NCI-H69 (cell line): Measurements from ENCODE around the gene KCNH8.
"Not testable (repeated sequence)": the region's sequence is repeated elsewhere in the genome, so short reads cannot be mapped to it uniquely, and the experiment has no call there.

Source experiments
- DNase-seq: peaks from one replicate; lab custom pipeline; 2025; lab: John Stamatoyannopoulos, UW

Gene KCNH8

DNA sequence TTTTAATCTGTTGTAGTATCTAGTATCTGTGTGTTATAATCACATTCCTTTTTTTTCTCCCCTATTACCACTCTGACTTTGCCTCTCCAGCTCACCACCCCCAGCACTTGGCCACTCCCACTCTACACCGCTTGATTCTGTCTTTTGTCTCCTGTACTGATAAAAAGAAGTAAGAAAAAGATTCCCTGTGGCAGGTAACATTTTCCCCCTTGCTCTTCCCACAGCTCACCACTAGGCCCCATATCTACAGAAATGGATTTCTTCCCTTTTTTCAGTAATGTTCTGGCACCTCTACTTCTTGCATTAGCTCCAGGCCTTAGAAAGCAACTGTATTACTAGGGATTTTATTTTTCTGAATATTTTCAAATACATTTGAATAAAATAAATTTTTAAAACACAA is 25.6 kb downstream of the KCNH8 start:
- DNase-seq: peak; percentile 59

DNA sequence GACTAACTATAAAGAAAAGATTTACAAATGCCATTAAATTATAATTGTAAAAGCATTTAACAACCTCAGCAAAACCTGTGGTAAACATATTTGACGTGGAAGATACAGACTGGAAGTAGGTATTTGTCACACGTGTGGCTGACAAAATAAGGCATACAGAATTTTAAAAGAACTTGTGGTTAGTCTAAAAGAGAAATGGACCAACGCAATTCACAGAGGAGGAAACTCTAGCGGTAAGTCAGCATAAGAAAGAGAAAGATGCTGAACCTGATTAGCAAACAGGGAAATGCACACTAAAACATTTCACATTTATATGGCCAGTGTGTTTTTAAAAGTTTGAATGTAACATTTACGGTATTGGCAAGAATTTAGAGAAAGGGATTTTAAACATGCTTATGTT is 35.3 kb downstream of the KCNH8 start:
- no peak for DNase-seq

DNA sequence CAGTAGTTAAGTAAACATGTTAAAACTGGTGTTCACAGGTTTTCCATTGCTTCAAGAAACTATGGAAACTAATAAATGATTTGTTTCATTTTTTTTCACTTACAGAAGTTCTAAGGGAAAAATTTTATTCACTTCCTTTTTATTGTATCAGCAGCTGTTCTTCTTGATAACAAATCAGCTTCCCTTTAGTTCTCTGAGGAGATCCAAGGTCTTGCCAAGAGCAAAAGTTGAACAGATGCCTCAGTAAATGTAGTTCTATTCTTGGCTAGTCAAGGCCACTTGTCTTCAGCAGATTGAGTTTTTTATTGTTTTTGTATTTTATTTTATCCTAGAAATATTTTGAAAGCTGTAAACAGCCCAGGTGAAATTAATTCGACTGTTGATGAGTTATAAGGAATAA is 41.8 kb downstream of the KCNH8 start:
- DNase-seq: peak; percentile 15

DNA sequence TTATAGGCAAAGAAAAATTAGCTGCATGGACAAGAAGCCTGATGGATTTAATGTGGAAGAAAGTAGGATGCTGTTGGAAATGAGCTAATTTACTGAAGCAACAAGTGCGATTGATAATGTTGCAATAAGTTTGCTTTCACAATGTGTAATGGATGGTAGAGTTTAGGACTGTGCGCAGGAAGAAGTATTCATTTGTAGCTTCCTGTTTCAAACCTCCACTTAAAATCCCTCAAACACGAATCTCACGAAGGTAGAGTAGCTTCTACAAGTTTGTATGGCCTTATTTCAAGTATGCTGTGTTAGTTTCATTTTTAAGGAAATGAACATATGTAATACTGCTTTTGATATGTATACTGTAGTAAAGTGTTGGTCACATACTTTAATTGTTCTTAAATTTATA is 42.3 kb downstream of the KCNH8 start:
- DNase-seq: no peak

DNA sequence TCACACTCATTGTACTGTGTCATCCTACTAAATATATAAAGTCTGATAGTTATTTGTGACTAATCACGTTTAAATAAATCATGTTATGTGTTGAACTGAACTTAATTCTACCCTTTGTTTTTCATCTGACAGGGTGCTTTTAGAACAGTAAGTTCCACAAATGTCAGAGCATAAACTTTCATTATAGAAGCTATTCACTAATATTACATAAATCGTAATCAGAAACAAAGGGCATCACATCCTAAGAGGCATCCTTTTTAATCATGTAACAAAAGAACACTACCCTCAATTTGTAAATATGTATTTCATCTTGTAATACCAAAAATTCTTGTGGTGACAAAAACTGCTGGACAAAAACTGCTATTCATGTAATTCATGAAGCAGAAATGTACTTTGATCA is 50.8 kb downstream of the KCNH8 start:
- DNase-seq: no peak

DNA sequence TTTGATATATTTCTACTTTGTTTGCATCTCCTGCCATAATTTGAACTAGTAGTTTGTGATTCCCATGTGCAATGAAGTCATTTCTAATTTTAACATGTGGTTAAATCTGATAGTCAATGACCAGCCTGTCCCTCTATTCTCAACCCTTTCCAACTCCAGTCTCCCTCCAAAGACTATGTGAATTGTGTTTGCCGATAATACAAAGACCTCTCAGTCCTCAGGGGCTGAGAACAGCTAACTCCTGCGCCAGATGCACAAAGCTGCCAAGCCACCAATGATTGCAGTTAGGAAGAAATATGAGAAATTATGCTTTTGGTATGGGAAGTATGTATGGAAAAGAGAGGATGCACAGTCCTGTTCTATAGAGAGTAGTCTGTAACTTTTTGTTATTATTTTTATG is 54.0 kb downstream of the KCNH8 start:
- DNase-seq: peak; percentile 39

DNA sequence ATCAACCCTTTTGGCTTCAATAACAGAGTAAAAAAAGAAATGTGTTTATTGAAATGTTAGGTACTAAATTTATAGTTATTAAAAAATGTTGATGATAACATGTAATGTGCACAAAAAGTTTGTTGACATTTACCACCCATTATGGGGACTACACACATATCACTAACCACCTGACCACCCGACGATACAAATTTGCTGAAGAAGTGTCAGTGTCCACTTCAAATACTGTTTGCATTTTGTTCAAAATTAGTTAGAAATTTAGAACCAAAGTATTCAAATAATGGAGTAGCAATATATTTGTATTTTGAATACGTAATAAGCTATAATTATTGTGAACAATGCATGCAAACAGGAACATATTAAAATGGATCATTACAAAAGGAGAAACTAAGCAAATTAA is 54.4 kb downstream of the KCNH8 start:
- DNase-seq: no peak

DNA sequence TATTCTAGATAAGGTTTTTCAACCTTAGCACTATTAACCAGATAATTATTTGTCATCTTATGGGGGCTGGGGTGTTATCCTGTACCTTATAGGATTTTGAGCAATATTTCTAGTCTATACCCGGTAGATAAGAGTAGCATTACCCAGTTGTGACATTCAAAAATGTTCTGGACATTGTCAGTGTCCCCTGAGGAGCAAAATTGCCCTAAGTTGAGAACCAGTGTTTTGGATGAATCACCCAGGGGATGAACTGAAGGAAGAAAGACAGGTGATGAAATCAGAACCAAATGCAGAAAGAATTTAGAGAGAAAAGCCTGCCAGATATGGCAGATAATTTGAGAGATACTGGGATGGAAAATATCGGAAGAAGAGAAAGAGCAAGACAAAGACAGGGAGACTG is 58.2 kb downstream of the KCNH8 start:
- no peak for DNase-seq

DNA sequence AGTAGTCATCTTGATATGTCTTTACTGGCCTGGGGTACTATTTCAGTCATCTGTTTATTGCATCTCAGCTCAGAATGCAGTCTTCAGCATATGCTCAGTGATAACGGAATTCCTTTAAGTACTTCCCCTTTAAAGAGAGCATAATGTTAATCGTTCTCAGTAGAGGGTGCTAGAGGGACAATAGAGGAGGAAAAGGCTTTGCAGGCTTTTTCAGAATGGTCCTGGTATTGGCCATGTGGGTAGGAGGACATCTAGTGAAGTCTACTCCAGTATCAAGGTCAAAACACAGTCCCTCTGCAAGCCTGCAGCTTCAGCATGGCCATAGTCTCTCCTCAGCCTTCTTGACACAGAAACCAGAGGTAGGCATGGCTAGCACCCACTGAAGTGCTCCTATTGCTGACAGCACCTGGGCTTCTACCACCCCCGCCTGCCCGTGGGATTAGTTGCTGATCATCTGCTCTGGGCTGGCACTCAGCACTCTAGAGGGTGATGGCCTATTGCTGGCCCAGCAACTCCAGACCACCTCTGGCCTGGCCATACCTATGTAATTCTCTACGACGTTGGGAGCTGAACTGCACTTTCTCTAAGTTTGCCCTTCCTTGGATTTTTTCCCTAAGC is 65.4 kb downstream of the KCNH8 start:
- DNase-seq: peak; percentile 60

DNA sequence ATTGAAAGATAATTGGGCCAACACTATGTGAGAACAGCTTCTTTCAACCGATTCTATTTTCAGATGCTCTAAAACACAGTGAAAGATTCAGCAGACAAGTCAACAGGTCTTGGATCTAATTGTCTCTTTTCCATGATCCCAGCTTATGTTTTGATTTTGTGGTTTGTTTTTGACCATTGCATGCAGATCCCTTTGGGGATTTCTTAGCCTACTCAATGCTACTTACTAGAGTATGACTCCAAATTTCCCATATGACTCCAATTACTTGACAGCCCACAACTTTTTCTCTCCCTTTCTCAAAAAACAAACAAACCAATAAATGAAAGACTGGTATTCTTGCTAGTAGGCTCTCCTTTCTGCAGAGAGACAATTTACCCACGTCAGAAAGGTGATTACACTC is 67.1 kb downstream of the KCNH8 start:
- no peak for DNase-seq

DNA sequence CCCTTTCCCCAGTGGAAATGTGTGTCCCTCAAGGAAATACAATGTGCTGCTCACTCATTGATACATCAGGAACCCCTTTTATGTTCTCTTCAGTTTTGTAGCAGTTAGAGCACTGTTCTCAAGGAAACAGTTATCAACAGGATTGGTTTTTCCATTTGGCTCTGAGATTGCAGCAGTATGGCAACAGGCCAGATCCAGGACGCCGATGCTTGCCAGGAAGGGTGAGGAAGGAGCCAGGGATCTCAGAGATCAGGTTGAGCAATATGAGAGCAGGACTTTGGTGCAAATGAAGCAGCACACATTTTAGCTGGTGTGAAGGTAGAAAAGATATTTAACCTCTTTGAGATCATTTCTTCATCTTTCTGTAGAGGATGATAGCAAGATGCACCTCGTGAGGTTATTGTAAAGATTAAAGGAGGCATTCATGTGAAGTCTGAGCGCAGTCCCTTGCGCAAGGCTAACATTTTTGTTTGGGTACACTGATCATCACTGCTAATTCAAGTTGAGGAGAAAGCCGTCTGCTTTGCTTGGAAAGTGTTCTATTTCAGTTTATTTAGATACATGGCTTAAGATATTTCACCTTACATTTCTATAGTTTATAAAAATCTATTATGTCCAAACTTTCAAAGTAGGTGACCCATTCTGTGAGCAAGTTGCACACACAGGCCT is 68.5 kb downstream of the KCNH8 start:
- DNase-seq: peak; percentile 57

DNA sequence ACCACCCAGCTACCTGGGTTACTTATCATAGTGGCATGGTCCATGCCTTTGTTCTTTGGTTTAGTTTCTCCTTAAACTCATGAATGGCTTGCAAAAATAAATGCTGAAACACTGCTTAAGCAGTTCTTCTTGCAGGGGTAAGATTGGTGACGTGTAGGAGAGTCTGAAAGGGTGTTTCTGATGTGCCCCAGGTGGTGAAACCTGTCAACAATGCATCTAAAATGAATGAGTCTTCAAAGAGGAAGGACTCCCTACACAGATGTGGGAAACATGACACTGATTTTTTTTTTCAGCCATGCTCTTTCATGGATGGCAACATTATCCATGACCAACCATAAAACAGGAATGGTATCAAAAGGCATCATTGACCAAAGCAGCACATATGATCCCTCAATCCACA is 72.0 kb downstream of the KCNH8 start:
- peak; percentile 59 for DNase-seq

DNA sequence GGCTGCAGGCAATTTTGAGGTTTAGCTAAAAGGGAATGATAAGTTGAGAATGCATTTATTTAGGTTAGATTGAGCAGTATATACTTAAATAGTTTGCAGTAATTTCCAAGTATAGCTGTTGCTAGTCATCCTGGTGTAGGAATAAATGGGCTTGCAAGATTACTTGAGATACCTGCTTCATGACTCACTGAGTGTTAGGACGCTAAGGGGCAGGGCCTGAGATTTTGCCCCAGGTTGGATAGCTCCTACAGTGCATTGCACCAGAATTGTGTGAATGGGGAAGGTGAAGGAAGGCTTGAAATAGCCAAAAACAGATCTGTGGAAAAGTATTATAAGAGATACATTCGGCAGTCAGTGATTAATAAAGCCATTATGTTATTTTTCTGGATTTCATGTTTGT is 72.8 kb downstream of the KCNH8 start:
- DNase-seq: no peak

DNA sequence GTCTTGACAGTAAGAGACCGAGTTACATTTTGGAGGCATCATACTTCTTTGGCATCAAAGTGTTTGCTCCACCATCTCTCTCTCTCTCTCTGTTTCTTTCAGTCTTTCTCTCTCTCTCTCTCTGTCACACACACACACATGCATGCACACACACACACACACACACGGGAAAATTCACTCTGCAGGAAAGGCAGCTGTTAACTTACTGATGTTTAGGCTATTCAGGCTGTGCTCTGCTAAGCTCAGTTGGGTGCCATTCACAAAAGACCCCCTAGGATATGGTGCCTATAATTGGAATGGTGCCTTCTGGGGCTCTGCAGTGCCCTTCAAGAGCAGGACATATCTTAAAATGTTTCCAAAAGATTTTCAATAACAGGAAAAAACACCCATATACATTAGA is 78.2 kb downstream of the KCNH8 start:
- peak; percentile 81 for DNase-seq

DNA sequence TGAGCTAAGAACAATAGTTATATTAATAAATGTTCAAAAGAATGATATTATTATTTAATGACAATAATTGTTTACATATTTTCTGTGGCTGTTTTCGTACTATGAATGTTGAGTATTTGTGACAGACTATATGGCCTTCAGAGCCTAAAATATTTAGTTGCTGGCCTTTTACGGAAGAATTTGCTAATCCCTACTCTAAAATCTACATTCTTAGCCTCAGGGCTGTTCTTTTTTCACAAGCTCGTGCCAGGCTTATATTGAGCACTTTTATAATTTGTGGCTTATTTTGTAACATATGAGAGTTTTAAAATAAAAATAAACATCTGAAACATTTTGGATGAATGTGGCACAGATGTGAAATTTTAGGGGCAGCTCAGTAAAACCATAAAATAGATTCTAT is 79.9 kb downstream of the KCNH8 start:
- DNase-seq: no peak

DNA sequence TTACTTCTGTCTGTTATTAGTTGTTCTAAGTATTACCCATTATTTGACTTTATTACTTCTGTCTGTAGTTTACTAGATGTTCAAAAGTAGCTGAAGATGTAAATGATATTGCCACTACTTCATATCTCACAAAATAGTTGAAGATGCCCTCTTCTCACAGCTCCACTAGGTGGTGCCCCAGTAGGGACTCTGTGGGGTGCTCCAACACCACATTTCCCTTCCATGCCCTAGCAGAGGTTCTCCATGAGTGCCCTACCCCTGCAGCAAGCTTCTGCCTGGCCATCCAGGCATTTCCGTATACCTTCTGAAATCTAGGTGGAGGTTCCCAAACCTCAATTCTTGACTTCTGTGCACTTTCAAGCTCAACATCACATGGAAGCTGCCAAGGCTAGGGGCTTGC is 80.8 kb downstream of the KCNH8 start:
- peak; percentile 10 for DNase-seq

DNA sequence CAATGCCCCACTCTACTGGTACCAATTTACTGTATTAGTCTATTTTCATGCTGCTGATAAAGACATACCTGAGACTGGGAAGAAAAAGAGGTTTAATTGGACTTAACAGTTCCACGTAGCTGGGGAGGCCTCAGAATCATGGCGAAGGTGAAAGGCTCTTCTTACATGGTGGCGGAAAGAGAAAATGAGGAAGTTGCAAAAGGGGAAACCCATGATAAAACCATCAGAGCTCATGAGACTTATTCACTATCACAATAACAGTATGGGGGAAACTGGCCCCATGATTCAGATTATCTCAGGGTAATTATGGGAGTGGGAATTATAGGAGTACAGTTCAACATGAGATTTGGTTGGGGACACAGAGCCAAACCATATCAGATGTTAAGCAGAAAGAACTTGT is 81.6 kb downstream of the KCNH8 start:
- not testable (repeated sequence) for DNase-seq

DNA sequence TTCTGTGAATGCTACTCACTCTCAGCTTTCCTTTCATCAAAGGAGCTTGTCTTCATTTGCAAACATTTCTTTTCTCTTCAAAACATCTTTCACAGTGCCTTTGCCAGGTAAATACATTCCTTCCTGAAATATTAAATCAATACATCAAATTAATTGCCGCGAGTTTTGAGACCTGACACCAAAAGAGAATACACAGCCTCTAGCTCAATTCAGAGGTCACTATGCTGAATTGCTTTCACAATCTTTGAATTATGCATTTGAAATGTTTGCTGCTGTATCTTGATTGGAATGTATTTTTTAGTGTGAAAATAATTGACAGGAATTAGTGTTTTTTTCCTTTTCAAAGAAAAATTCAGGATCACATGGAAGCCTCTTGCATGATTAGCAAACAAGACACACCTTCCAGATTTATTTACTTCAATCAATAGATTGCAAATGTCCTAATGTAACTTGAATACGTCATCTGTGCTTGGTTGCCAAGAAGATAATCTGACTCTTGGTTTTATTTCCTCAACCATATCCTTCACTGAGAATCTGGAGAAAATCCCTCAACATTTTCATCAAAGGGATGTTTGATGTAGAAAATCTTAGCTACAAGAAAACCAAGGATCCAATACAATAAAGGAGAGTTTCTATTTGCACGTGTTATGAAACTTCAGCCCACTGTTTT is 83.6 kb downstream of the KCNH8 start:
- DNase-seq: no peak

DNA sequence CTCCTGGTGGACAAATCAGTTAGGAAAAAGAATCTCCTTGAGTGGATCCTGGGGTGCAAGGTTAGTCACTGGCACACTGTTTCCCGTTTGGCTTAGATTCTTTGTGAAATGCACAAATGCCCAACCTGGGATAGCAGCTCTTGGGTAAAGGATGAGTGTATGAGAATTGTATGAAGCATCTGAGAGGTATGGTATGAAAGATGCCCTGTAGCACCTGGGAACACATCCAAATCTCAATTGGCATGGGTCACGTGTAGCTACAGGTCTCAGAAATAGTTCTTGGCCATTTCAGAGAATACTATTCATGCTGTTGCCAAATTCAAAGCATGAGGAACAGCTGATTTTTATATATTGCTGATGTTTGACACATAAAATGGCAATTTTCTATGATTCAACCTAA is 84.3 kb downstream of the KCNH8 start:
- DNase-seq: peak; percentile 78

DNA sequence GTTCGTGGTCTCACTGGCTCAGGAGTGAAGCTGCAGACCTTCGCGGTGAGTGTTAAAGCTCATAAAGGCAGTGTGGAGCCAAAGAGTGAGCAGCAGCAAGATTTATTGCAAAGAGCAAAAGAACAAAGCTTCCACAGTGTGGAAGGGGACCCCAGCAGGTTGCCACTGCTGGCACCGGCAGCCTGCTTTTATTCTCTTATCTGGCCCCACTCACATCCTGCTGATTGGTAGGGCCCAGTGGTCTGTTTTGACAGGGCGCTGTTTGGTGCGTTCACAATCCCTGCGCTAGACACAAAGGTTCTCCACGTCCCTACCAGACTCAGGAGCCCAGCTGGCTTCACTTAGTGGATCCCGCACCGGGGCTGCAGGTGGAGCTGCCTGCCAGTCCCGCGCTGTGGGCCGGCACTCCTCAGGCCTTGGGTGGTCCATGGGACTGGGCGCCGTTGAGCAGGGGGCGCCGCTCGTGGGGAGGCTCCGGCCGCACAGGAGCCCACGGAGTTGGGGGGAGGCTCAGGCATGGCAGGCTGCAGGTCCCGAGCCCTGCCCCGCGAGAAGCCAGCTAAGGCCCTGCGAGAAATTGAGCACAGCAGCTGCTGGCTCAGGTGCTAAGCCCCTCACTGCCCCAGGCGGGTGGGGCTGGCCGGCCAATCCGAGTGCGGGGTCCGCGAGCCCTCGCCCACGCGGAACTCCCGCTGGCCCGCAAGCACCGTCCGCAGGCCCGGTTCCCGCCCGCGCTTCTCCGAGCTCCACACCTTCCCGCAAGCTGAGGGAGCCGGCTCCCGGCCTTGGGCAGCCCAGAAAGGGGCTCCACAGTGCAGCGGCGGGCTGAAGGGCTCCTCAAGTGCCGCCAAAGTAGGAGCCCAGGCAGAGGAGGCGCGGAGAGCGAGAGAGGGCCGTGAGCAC is 85.8 kb downstream of the KCNH8 start:
- DNase-seq: peak; percentile 85

DNA sequence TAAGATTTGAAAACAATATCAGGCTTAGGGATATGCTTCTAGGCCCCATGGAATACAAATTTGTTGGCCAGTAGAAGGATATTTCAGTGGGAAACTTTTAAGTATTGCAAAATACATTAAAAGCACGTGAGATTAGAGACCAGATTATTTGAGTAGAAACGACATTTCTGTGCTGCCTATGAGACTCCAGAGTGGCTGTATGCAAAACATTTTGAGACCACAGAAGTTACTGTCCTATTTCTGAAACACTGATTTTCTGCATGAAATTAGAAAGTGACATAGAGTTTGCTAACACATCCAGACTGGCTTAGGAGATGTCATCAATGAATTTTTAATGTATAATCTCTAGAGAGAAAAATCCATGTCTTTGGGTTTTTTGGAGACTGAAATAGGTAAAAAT is 99.8 kb downstream of the KCNH8 start:
- no peak for DNase-seq

DNA sequence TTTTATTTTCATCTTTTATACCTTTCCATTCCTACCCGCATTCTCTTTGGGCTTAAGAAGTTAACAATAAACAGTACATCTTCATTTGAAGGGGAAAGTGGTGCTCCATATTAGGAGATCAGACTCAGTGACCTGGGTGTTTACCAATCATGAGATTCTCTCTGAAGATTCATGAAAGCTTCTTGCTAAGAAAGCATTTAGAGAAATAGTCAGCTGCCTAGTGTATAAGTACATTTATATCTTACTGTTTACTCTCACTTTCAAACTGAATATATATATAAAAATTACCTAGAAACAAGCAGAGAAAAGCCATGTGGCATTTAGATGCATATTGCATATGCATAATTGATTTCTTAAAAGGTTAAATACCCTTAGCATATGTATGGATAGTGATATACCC is 100.5 kb downstream of the KCNH8 start:
- DNase-seq: peak; percentile 19
